GM23338 (cell line): Measurements from ENCODE around the gene OGFOD2. TPM values are rescaled to one million over a fixed set of nuclear protein-coding genes. Genes with fewer than 3 reads are reported as not detected.
A peak's percentile ranks its signal among the peaks of the same experiment; 100 is the strongest.

ENCODE experiments used
- ATAC-seq: fragments of 200-7000 bp; cut with Tn5 transposase; 3 replicates; pipeline ENCODE4 v1.9.1; 2020
- DNase-seq: peaks from one replicate; pipeline ENCODE4 v3.0.0-alpha.2; 2015; ENCODE audit warnings: low spot score
- H2AFZ ChIP-seq: fragments of 200-600 bp; sonication (generic); 2 replicates; pipeline ENCODE4 v1.8.0; 2016; ENCODE audit warnings: antibody characterized with exemption, mild to moderate bottlenecking, moderate library complexity
- H3F3A ChIP-seq: fragments of 200-600 bp; sonication (generic); replicated peaks from 2 replicates; pipeline ENCODE4 v1.8.0; 2017; ENCODE audit warnings: antibody characterized with exemption, mixed run types, low read depth
- H3K27ac ChIP-seq: fragments of 200-600 bp; sonication (generic); 2 replicates; pipeline ENCODE4 v1.6.1; 2016; ENCODE audit warnings: low read depth
- H3K27me3 ChIP-seq: fragments of 200-600 bp; sonication (generic); 2 replicates; pipeline ENCODE4 v1.8.0; 2016; ENCODE audit warnings: mild to moderate bottlenecking, mixed run types, moderate library complexity; ENCODE audit not compliant: insufficient read depth
- H3K36me3 ChIP-seq: fragments of 200-600 bp; sonication (generic); 2 replicates; pipeline ENCODE4 v1.8.0; 2016; ENCODE audit warnings: mild to moderate bottlenecking; ENCODE audit not compliant: insufficient read depth
- H3K4me1 ChIP-seq: fragments of 200-600 bp; sonication (generic); 2 replicates; pipeline ENCODE4 v1.8.0; 2016; ENCODE audit warnings: mild to moderate bottlenecking, moderate library complexity; ENCODE audit not compliant: insufficient read depth
- H3K4me2 ChIP-seq: fragments of 200-600 bp; sonication (generic); 2 replicates; pipeline ENCODE4 v1.7.1; 2017; ENCODE audit warnings: mixed run types
- H3K4me3 ChIP-seq: fragments of 200-600 bp; sonication (generic); 2 replicates; pipeline ENCODE4 v1.6.1; 2016; ENCODE audit warnings: mixed run types
- H3K79me2 ChIP-seq: fragments of 200-600 bp; sonication (generic); replicated peaks from 2 replicates; pipeline ENCODE4 v1.8.0; 2017; ENCODE audit warnings: mild to moderate bottlenecking; ENCODE audit not compliant: insufficient read depth
- H3K9me2 ChIP-seq: fragments of 200-600 bp; sonication (generic); 2 replicates; pipeline ENCODE4 v1.8.0; 2017; ENCODE audit not compliant: insufficient read depth
- H4K20me1 ChIP-seq: fragments of 200-600 bp; sonication (generic); replicated peaks from 2 replicates; pipeline ENCODE4 v1.8.0; 2017; ENCODE audit warnings: mild to moderate bottlenecking; ENCODE audit not compliant: insufficient read depth
- H3K27ac Mint-ChIP-seq: 2 replicates; pipeline ENCODE4 v1.8.0; 2020; ENCODE audit warnings: inconsistent platforms, mild to moderate bottlenecking, moderate library complexity, mixed read lengths
- H3K27me3 Mint-ChIP-seq: 3 replicates; pipeline ENCODE4 v1.8.0; 2022; ENCODE audit warnings: low read depth, mild to moderate bottlenecking, moderate library complexity, mixed read lengths, inconsistent platforms; ENCODE audit not compliant: insufficient read depth, poor library complexity
- H3K36me3 Mint-ChIP-seq: 3 replicates; pipeline ENCODE4 v1.8.0; 2021; ENCODE audit warnings: low read depth, mild to moderate bottlenecking, inconsistent platforms, moderate library complexity, mixed read lengths
- H3K4me1 Mint-ChIP-seq: 3 replicates; pipeline ENCODE4 v1.8.0; 2020; ENCODE audit warnings: mild to moderate bottlenecking, inconsistent platforms, mixed read lengths
- H3K4me3 Mint-ChIP-seq: 3 replicates; pipeline ENCODE4 v1.8.0; 2021; ENCODE audit warnings: moderate library complexity, mild to moderate bottlenecking, inconsistent platforms, mixed read lengths
- H3K9me3 Mint-ChIP-seq: 3 replicates; pipeline ENCODE4 v1.8.0; 2020; ENCODE audit warnings: moderate library complexity, mild to moderate bottlenecking, inconsistent platforms, mixed read lengths
- CREB1 ChIP-seq: fragments of 250-450 bp; sonication (Bioruptor Pico); IDR thresholded peaks from 2 replicates; pipeline ENCODE4 v1.5.0; 2020; ENCODE audit warnings: low read depth, mild to moderate bottlenecking, moderate library complexity
- EZH2phosphoT487 ChIP-seq: fragments of 200-600 bp; sonication (generic); IDR thresholded peaks from one replicate; pipeline ENCODE4 v1.8.1; 2018; ENCODE audit warnings: antibody characterized with exemption; ENCODE audit not compliant: unreplicated experiment
- NANOG ChIP-seq: IDR thresholded peaks from 2 replicates; pipeline ENCODE4 v1.6.1; 2016; ENCODE audit warnings: antibody characterized with exemption, borderline replicate concordance
- POLR2AphosphoS5 ChIP-seq: IDR thresholded peaks from 2 replicates; pipeline ENCODE4 v1.6.1; 2016; ENCODE audit warnings: antibody characterized with exemption, low read depth
- STAT1 ChIP-seq: IDR thresholded peaks from one replicate; pipeline ENCODE4 v1.6.1; 2016; ENCODE audit warnings: antibody characterized with exemption; ENCODE audit not compliant: unreplicated experiment
- ZNF331 ChIP-seq: fragments of 250-450 bp; sonication (Bioruptor Pico); IDR thresholded peaks from 2 replicates; pipeline ENCODE4 v1.5.0; 2020; ENCODE audit warnings: low read depth, mild to moderate bottlenecking, moderate library complexity
- polyA plus RNA-seq: library from polyadenylated mRNA; unstranded; fragments of >200 nt; fragmentation: Nextera tagmentation; extraction: Ambion mirVana; gene quantifications from 2 replicates; pipeline ENCODE4 v1.2.1, GENCODE V29; 2016
- total RNA-seq: library from RNA; depleted of rRNA; stranded (reverse); fragments of >200 nt; shearing (Covaris generic); gene quantifications from 2 replicates; pipeline ENCODE4 v1.2.3, GENCODE V29; 2014
- TF ChIP-seq, protein P1 (sequence below): fragments of 250-450 bp; sonication (Bioruptor Pico); IDR thresholded peaks from 2 replicates; pipeline ENCODE4 v1.5.0; 2020; ENCODE audit warnings: mild to moderate bottlenecking, moderate library complexity
- TF ChIP-seq, protein P2 (sequence below): IDR thresholded peaks from 2 replicates; pipeline ENCODE4 v1.6.1; 2016; ENCODE audit warnings: antibody characterized with exemption

Gene OGFOD2
- total and polyA plus RNA-seq, 2 experiments from 2014 or later, result 13.1 to 16.1 TPM

DNA sequence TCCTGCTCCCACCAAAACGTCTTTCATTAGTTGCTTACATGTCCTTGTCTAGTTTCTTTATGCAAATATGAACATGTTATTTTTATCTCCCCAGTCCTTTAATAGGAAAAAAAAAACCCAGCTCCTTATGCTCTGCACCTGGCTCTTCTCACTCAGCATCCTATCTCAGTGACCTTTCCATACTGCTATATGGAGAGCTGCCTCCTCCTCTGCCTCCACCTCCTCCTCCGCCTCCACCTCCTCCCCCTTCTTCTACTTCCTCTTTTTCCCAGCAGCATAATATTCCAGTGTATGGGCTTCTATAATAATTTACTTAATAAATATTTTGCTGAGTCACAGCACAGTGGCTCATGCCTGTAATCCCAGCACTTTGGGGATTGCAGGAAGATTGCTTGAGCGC, 40.3 kb upstream of the OGFOD2 start (continued):
- TF ChIP-seq, protein P1, sequence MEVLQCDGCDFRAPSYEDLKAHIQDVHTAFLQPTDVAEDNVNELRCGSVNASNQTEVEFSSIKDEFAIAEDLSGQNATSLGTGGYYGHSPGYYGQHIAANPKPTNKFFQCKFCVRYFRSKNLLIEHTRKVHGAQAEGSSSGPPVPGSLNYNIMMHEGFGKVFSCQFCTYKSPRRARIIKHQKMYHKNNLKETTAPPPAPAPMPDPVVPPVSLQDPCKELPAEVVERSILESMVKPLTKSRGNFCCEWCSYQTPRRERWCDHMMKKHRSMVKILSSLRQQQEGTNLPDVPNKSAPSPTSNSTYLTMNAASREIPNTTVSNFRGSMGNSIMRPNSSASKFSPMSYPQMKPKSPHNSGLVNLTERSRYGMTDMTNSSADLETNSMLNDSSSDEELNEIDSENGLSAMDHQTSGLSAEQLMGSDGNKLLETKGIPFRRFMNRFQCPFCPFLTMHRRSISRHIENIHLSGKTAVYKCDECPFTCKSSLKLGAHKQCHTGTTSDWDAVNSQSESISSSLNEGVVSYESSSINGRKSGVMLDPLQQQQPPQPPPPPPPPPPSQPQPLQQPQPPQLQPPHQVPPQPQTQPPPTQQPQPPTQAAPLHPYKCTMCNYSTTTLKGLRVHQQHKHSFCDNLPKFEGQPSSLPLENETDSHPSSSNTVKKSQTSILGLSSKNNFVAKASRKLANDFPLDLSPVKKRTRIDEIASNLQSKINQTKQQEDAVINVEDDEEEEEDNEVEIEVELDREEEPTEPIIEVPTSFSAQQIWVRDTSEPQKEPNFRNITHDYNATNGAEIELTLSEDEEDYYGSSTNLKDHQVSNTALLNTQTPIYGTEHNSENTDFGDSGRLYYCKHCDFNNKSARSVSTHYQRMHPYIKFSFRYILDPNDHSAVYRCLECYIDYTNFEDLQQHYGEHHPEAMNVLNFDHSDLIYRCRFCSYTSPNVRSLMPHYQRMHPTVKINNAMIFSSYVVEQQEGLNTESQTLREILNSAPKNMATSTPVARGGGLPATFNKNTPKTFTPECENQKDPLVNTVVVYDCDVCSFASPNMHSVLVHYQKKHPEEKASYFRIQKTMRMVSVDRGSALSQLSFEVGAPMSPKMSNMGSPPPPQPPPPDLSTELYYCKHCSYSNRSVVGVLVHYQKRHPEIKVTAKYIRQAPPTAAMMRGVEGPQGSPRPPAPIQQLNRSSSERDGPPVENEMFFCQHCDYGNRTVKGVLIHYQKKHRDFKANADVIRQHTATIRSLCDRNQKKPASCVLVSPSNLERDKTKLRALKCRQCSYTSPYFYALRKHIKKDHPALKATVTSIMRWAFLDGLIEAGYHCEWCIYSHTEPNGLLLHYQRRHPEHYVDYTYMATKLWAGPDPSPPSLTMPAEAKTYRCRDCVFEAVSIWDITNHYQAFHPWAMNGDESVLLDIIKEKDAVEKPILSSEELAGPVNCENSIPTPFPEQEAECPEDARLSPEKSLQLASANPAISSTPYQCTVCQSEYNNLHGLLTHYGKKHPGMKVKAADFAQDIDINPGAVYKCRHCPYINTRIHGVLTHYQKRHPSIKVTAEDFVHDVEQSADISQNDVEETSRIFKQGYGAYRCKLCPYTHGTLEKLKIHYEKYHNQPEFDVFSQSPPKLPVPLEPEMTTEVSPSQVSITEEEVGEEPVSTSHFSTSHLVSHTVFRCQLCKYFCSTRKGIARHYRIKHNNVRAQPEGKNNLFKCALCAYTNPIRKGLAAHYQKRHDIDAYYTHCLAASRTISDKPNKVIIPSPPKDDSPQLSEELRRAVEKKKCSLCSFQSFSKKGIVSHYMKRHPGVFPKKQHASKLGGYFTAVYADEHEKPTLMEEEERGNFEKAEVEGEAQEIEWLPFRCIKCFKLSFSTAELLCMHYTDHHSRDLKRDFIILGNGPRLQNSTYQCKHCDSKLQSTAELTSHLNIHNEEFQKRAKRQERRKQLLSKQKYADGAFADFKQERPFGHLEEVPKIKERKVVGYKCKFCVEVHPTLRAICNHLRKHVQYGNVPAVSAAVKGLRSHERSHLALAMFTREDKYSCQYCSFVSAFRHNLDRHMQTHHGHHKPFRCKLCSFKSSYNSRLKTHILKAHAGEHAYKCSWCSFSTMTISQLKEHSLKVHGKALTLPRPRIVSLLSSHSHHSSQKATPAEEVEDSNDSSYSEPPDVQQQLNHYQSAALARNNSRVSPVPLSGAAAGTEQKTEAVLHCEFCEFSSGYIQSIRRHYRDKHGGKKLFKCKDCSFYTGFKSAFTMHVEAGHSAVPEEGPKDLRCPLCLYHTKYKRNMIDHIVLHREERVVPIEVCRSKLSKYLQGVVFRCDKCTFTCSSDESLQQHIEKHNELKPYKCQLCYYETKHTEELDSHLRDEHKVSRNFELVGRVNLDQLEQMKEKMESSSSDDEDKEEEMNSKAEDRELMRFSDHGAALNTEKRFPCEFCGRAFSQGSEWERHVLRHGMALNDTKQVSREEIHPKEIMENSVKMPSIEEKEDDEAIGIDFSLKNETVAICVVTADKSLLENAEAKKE (CRISPR knock-in tag), result no peak
- TF ChIP-seq, protein P2, sequence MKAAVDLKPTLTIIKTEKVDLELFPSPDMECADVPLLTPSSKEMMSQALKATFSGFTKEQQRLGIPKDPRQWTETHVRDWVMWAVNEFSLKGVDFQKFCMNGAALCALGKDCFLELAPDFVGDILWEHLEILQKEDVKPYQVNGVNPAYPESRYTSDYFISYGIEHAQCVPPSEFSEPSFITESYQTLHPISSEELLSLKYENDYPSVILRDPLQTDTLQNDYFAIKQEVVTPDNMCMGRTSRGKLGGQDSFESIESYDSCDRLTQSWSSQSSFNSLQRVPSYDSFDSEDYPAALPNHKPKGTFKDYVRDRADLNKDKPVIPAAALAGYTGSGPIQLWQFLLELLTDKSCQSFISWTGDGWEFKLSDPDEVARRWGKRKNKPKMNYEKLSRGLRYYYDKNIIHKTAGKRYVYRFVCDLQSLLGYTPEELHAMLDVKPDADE, result no peak
- TF ChIP-seq ZNF331 (CRISPR knock-in tag), result no peak

DNA sequence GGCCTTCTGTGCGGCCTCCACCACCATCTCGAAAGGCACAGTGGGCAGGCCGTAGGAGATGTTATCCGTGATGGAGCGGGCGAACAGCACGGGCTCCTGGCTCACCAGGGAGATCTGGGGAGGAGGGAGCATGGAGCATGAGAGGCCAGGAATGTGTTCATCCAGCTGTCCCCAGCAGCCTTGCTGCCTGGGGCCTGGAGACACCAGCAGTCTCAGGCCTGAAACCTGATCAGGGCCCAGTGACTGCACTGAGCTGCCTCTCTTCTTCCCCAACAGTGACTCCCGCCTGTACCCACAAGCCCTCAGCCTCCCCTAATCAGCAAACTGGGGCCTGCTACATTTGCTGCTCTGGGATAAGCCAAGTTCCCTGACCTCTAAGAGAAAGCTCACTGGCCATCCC, 39.7 kb upstream of the OGFOD2 start:
- Histone ChIP-seq H3K79me2 (no peaks in the 10 kb centered on the region), H3K4me3 (no peak overlapping the region), H3K36me3 (no peaks in the 10 kb centered on the region), H3K4me1 (no peaks in the 10 kb centered on the region), H3K9me2 (no peaks in the 10 kb centered on the region), H3F3A (no peaks in the 10 kb centered on the region), H3K27me3 (no peaks in the 10 kb centered on the region), H3K27ac (no peak overlapping the region), H3K4me2 (no peak overlapping the region), H2AFZ (no peak overlapping the region), H4K20me1 (no peaks in the 10 kb centered on the region)
- no peaks in the 10 kb centered on the region for H3K4me1 Mint-ChIP-seq
- DNase-seq (no peak), ATAC-seq (peak; percentile 76)
- H3K27me3 Mint-ChIP-seq, result peaks cover 5% of the 10 kb centered on the region
- H3K36me3 Mint-ChIP-seq, result no peaks in the 10 kb centered on the region
- H3K9me3 Mint-ChIP-seq, result no peaks in the 10 kb centered on the region
- H3K4me3 Mint-ChIP-seq, result no peak overlapping the region
- H3K27ac Mint-ChIP-seq, result no peak overlapping the region
- TF ChIP-seq CREB1 (CRISPR knock-in tag) (no peak), NANOG (no peak), STAT1 (no peak), EZH2phosphoT487 (no peak), POLR2AphosphoS5 (no peak)
- TF ChIP-seq, protein P1 (CRISPR knock-in tag), result no peak
- TF ChIP-seq, protein P2, result no peak
